ENCODE data around the gene ALPG.

- TF ChIP-seq POLR2AphosphoS5 (IDR thresholded peaks at IDR 0.05; ENCODE audit: low read length): no peak
- TF ChIP-seq POLR2AphosphoS2 (IDR thresholded peaks at IDR 0.05; ENCODE audit: low read depth, low read length): no peak
- no peak for TF ChIP-seq CTCF (IDR thresholded peaks at IDR 0.05 in 2 of 3, conservative IDR thresholded peaks at IDR 0.05 in 1 of 3; ENCODE audit: control insufficient read depth in 2 of 3, extremely low read depth in 1 of 3, insufficient read depth in 1 of 3, low read depth in 3 of 3, low read length in 3 of 3)
- TF ChIP-seq, protein P1, sequence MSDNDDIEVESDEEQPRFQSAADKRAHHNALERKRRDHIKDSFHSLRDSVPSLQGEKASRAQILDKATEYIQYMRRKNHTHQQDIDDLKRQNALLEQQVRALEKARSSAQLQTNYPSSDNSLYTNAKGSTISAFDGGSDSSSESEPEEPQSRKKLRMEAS (IDR thresholded peaks at IDR 0.05; ENCODE audit: low read depth, low read length): no peak
- TF ChIP-seq BCL11A (IDR thresholded peaks at IDR 0.05; ENCODE audit: low read depth, low read length): no peak
- TF ChIP-seq EZH2 (IDR thresholded peaks at IDR 0.05; ENCODE audit: borderline replicate concordance, control insufficient read depth, low read depth, low read length): no peak
These were observed 25.3 kb downstream of the ALPG start for GRCh38 chr2:232431705-232432590.

All from GM12878 (cell line).